ENCODE data around the gene SLC7A11. TPM values are rescaled to one million over a fixed set of nuclear protein-coding genes. Genes with fewer than 3 reads are reported as not detected.

The SLC7A11 gene
- total RNA-seq, result 37.5 and 75.0 TPM in 2 replicates

GRCh38 chr4:138242076-138242833 is at the start of gene SLC7A11:
Gene SLC7A11 (minus strand): TSS chr4:138242349. CDS start chr4:138242069, 280 bp downstream.

